Activated CD8-positive, alpha-beta T cell treated with anti-CD3 and anti-CD28 coated beads for 36 hours (primary cell): ENCODE data around the gene CDC6. TPM values are rescaled to one million over a fixed set of nuclear protein-coding genes. Genes with fewer than 3 reads are reported as not detected.

ENCODE experiments used
- ATAC-seq: fragments of 200-7000 bp; cut with Tn5 transposase; one replicate; pipeline ENCODE4 v1.10.0; 2021; ENCODE audit warnings: mild to moderate bottlenecking, moderate library complexity
- CTCF ChIA-PET: fragments of 350-600 bp; sonication (Branson Sonifier 250); formaldehyde crosslinking; loops from one replicate; lab custom pipeline; 2021; ENCODE audit warnings: antibody characterized with exemption; lab: Charles Lee
- POLR2A ChIA-PET: fragments of 350-600 bp; sonication (Branson Sonifier 250); formaldehyde crosslinking; loops from one replicate; lab custom pipeline; 2021; ENCODE audit warnings: antibody characterized with exemption; lab: Charles Lee
- DNase-seq: peaks from one replicate; pipeline ENCODE4 v3.0.0-alpha.2; 2020
- H3K27ac Mint-ChIP-seq: one replicate; pipeline ENCODE4 v1.8.0; 2021; ENCODE audit warnings: mild to moderate bottlenecking, mixed read lengths
- H3K27me3 Mint-ChIP-seq: one replicate; pipeline ENCODE4 v1.8.0; 2021; ENCODE audit warnings: mixed read lengths
- H3K36me3 Mint-ChIP-seq: one replicate; pipeline ENCODE4 v1.8.0; 2021; ENCODE audit warnings: low read depth, mixed read lengths
- H3K4me1 Mint-ChIP-seq: one replicate; pipeline ENCODE4 v1.8.0; 2021; ENCODE audit warnings: low read depth, mixed read lengths
- H3K4me3 Mint-ChIP-seq: one replicate; pipeline ENCODE4 v1.8.0; 2021; ENCODE audit warnings: mild to moderate bottlenecking, moderate library complexity, mixed read lengths
- H3K9me3 Mint-ChIP-seq: one replicate; pipeline ENCODE4 v1.8.0; 2021; ENCODE audit warnings: mixed read lengths
- CTCF ChIP-seq: fragments of 200-600 bp; IDR thresholded peaks from one replicate; pipeline ENCODE4 v1.8.0; 2022; ENCODE audit warnings: antibody characterized with exemption, mild to moderate bottlenecking
- intact Hi-C: fragments of 100-400 bp; cut with micrococcal nuclease; formaldehyde crosslinking; loops from one replicate; pipeline ENCODE4 v1.10.0; 2022
- total RNA-seq, 2 experiments: library from RNA; stranded (reverse); gene quantifications; one replicate each; pipeline ENCODE4 v1.2.3, GENCODE V29; 2021

Gene CDC6
- total RNA-seq = 100 to 1,000 TPM; 110 to 118 TPM

GRCh38 chr17:40287494-40288369 lies at the start of gene CDC6:
Gene CDC6, plus strand, starts transcription at chr17:40287879. Its CDS starts 1,542 bp downstream, at chr17:40289421.
- ChIA-PET POLR2A (interaction anchor here (0.6 to 11.7 kb wide), 18 partner anchors 10 to 254 kb away, joined by 3 to 184 read pairs (median 4); partner anchors contain the start of genes RARA and WIPF2), CTCF (interaction anchor here (1.2 to 42.0 kb wide), 5 partner anchors 9 to 85 kb away, joined by 3 to 780 read pairs (median 8); partner anchors contain the start of gene WIPF2)
- peaks cover 54% of the 10 kb centered on the region for H3K4me1 Mint-ChIP-seq
- TF ChIP-seq CTCF = no peak
- no peaks in the 10 kb centered on the region for H3K9me3 Mint-ChIP-seq
- DNase-seq (peak; percentile 100), ATAC-seq (peak; percentile 89)
- peak within 1 kb of the TSS; percentile 96 for H3K27ac Mint-ChIP-seq
- H3K36me3 Mint-ChIP-seq = peaks cover 38% of the 10 kb centered on the region
- intact Hi-C loops = no loop called here
- peak within 1 kb of the TSS; percentile 99 for H3K4me3 Mint-ChIP-seq
- no peaks in the 10 kb centered on the region for H3K27me3 Mint-ChIP-seq

GRCh38 chr17:40241252-40241834 lies 46.3 kb upstream of the CDC6 start:
- ATAC-seq (no peak), DNase-seq (no peak)
- intact Hi-C loops = no loop called here
- ChIA-PET CTCF (interaction anchor here (0.6 to 1.3 kb wide), 4 partner anchors 50 to 285 kb away, joined by 3 to 4 read pairs (median 3); no protein-coding TSS in a partner anchor), POLR2A (interaction anchor here (0.6 to 0.7 kb wide), 2 partner anchors 18 to 196 kb away, joined by 3 to 7 read pairs; no protein-coding TSS in a partner anchor)
- peaks cover 4% of the 10 kb centered on the region for H3K36me3 Mint-ChIP-seq
- no peaks in the 10 kb centered on the region for H3K9me3 Mint-ChIP-seq
- H3K4me3 Mint-ChIP-seq = no peak overlapping the region
- peak overlapping the region; percentile 6 for H3K27ac Mint-ChIP-seq
- H3K27me3 Mint-ChIP-seq = no peaks in the 10 kb centered on the region
- no peak for TF ChIP-seq CTCF
- peaks cover 30% of the 10 kb centered on the region for H3K4me1 Mint-ChIP-seq

GRCh38 chr17:40242774-40243173 lies 44.9 kb upstream of the CDC6 start:
- H3K36me3 Mint-ChIP-seq = peaks cover 4% of the 10 kb centered on the region
- ATAC-seq (no peak), DNase-seq (no peak)
- no peaks in the 10 kb centered on the region for H3K27me3 Mint-ChIP-seq
- no peaks in the 10 kb centered on the region for H3K9me3 Mint-ChIP-seq
- intact Hi-C loops = no loop called here
- H3K4me3 Mint-ChIP-seq = no peak overlapping the region
- ChIA-PET CTCF (interaction anchor here (1.4 to 1.7 kb wide), 3 partner anchors 41 to 120 kb away, joined by 3 to 6 read pairs (median 5); no protein-coding TSS in a partner anchor), POLR2A (interaction anchor here (0.5 to 0.8 kb wide), 2 partner anchors 31 to 781 kb away, joined by 3 to 4 read pairs; no protein-coding TSS in a partner anchor)
- peaks cover 30% of the 10 kb centered on the region for H3K4me1 Mint-ChIP-seq
- H3K27ac Mint-ChIP-seq = peak overlapping the region; percentile 3
- no peak for TF ChIP-seq CTCF

- no peak for DNase-seq
- no peak overlapping the region for H3K27ac Mint-ChIP-seq
- peaks cover 2% of the 10 kb centered on the region for H3K36me3 Mint-ChIP-seq
- peaks cover 31% of the 10 kb centered on the region for H3K4me1 Mint-ChIP-seq
- no peak for ATAC-seq
- POLR2A ChIA-PET = no interaction called here
- no peaks in the 10 kb centered on the region for H3K27me3 Mint-ChIP-seq
- intact Hi-C loops = no loop called here
- no peak for TF ChIP-seq CTCF
- H3K9me3 Mint-ChIP-seq = no peaks in the 10 kb centered on the region
- CTCF ChIA-PET = interaction anchor here (0.8 to 1.7 kb wide), 3 partner anchors 41 to 51 kb away, joined by 3 to 6 read pairs (median 3); no protein-coding TSS in a partner anchor
- H3K4me3 Mint-ChIP-seq = no peak overlapping the region
Observed at GRCh38 chr17:40243761-40244160, 43.9 kb upstream of the CDC6 start.
